SIG-M5 (cell line): Measurements from ENCODE around the gene KRT35.

Experiments
- DNase-seq: peaks from one replicate; lab custom pipeline; 2025; lab: John Stamatoyannopoulos, UW

Gene KRT35

GRCh38 chr17:41481036-41481435, at the start of gene KRT35:
TSS of gene KRT35 (minus strand) at chr17:41481151. CDS start at chr17:41481097, 54 bp downstream.
- no peak for DNase-seq

- DNase-seq: no peak
Observed at GRCh38 chr17:41530062-41531048, 49.4 kb upstream of the KRT35 start.

DNA sequence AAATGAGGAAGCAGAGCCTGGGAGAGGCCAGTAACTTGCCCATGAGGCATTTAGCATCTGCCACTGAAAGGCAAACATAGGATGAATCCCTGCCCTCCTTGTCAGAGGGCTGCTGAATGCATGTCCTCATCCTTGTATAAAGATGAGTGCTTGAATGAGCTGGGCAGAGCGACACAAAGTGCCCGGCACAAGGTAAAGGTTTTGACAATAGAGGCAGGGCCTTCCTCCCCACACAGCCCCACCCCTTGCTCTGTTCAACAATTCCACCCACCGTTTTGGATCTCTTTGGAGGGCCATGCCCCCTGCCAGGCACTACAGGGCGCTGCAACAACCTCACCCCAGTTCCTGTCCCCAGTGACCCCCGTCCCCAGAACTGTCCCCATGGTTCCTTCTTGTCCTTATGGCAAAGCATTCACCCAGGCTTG, 48.6 kb upstream of the KRT35 start:
- DNase-seq: no peak

GRCh38 chr17:41528959-41529353, 48.0 kb upstream of the KRT35 start:
- no peak for DNase-seq

DNA sequence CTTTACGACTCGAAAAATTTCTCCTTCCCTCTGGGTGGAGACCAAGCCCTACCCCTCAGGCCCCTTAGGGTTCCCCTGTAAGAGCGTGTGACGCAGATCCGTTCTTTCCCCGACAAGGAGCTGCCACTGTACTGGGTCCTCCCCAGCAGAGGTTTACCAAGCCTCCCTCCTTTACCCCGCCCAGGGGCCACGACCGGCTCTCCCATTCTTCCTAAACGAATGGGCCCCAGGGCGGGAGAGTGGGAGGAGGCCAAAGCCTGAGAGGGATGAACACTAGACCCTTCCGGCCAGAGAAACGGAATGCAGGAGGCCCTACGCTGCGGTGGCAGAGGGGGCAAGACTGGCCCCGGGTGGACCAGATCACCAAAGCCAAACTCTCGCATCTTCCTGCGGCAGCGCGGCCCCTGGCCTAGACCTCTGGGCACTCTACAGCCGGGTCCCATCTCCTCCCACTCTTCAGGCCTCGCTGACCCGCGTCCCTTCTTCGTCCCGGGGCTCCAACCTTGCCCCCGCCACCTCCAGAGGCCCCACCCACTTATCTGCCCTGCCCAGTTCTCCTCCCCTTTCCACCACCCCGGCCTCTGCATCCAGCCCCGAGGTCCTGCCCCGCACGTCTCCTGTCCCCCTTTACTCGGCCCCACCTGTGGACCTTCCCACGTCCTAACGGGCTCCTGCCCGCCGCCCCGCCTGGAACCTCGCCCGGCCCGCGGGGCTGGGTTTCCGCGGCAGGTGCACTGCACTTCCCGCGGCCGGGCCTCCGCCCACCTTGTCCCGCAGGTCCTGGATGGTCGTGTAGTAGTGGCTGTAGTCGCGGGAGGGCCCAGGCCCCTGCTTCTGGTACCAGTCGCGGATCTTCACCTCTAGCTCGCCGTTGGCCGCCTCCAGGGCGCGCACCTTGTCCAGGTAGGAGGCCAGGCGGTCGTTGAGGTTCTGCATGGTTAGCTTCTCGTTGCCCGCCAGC, 46.4 kb upstream of the KRT35 start:
- no peak for DNase-seq

DNA sequence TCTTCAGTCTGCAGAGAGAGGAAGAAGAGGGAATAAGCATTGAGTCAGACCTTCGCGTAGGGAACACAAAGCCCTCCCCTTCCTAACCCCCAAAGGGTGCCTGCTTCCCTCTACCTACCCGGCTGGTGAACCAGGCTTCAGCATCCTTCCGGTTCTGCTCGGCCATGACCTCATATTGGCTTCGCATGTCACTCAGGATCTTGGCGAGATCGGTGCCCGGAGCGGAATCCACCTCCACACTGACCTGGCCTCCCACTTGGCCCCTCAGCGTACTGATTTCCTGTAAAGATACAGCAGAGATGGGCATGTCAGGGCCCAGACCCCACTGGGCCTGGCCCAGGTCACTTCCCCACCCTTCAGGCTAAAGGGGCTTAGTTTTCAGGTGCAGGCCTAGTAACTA, 43.3 kb upstream of the KRT35 start:
- no peak for DNase-seq

DNA sequence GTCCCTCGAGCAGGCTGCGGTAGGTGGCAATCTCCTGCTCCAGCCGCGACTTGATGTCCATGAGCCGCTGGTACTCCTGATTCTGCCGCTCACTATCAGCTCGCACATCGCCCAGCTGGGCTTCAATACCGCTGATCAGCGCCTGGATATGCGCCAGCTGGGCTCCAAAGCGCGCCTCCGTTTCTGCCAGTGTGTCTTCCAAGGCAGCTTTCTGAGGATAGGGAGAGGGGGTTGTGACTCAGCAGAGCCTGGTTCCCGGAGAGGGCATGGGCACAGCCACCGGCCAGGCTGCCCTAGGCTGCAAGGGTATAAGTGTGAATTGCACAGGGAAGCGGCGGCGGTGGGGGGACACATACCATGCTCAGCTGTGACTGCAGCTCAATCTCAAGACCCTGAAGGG, 42.8 kb upstream of the KRT35 start:
- DNase-seq: no peak

DNA sequence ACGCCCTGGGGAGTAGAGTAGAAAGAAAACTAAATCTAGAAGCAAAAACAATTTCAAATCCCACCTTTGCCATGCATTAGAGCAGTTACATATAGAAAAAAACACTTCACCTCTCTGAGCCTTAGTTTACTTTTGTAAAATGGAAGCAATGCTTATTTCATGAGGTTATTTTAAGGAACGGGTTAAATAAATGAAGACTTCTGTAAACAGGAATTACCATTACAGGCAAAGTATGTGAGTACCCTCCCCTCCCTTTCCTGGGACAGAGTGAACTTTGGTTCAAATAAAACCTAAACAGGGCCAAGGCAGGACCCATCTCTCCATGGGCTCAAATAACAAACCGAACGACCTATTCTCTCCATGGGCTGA, 42.3 kb upstream of the KRT35 start:
- no peak for DNase-seq

GRCh38 chr17:41522301-41523224, 41.6 kb upstream of the KRT35 start:
- no peak for DNase-seq

GRCh38 chr17:41521574-41522261, 40.8 kb upstream of the KRT35 start:
- DNase-seq: no peak

DNA sequence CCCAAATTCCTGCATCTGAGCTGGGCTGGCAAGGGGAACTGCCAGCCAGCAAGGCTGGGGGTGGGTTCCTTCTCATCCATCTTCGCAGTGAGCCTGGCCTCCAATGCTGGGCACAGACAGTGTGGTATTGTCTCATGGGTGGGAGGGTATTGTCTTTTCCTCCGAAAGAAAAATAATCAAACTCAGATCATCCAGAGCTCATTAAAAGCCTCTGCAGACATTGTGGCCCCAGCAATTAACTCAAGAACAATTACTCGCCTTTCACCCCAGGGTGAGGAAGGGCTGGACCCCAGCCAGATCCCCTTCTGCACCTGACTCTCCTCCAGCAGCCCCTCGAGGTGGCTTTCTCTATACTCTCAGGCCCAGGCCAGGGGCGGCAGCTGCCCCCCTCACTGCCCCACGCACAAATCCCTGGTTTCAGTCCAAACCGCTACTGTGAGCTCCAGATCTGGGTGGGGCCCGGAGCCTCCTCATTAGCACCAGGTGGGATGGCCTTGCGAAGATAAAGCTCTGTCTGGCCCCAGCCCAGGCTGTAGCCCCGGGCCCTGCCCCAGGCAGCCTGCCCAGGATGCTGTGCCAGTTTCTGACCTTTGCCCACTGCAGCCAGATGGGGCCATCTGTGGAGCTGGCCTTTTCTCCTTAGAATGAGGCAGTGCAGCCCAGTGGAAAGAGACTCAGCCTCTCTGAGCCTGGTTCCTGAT, 40.0 kb upstream of the KRT35 start:
- DNase-seq: no peak

- DNase-seq: no peak
Observed at GRCh38 chr17:41519501-41520224, 38.7 kb upstream of the KRT35 start.

DNA sequence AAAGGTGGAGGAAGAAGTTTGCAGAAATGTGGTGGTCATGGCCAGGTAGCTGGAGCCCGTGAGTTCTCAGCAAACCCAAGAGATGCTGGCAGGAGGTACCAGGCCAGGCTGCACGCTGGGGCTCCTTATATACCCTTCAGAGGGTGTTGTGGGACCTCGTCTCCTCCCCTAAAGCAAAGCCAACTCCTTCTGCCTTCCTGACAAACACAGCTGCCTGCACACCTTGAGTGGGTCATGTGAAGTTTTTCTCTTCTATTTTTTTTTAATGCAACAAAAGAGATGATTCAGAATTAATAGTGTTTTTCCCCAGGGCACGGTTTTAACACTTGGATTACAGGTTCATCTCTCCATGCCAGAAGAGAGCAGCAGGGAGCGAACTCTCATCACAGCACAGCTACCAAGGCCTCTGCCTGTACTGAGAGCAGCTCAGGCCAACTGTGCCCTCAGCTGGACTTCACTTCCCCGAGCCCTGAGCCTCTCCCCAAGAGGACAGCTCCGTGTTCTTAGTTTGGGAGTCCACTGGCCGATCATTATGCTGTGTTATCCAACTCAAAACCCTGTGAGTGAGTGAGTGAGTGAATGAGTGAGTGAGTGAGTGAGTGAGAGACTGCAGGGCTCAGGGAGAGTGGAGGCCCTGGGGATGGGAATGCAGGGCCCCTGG, 38.0 kb upstream of the KRT35 start, which contains the start of gene KRT15:
TSS of gene KRT15 (minus strand) at position 102 of the 661 bp plus-strand sequence. CDS start at position 39, 63 bp downstream.
- no peak for DNase-seq

DNA sequence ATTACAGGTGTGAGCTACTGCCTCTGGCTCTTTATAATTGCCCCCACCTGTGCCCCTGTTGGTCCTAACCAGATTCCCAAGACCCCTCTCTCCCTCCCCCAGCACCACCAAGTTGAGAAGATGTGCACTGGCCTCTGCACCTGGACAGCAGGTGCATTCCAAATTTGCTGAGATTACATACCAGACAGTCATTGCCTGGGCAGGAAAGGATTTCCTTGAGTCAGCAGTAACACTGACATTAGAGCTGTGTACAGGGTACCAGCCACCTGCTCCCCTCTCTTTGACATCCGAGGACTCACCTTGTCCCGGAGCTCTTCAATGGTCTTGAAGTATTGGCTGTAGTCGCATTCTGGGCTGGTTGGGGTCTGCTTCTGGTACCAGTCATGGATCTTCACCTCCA, 37.1 kb upstream of the KRT35 start:
- no peak for DNase-seq

- no peak for DNase-seq
Observed at GRCh38 chr17:41516830-41517283, 35.9 kb upstream of the KRT35 start.

DNA sequence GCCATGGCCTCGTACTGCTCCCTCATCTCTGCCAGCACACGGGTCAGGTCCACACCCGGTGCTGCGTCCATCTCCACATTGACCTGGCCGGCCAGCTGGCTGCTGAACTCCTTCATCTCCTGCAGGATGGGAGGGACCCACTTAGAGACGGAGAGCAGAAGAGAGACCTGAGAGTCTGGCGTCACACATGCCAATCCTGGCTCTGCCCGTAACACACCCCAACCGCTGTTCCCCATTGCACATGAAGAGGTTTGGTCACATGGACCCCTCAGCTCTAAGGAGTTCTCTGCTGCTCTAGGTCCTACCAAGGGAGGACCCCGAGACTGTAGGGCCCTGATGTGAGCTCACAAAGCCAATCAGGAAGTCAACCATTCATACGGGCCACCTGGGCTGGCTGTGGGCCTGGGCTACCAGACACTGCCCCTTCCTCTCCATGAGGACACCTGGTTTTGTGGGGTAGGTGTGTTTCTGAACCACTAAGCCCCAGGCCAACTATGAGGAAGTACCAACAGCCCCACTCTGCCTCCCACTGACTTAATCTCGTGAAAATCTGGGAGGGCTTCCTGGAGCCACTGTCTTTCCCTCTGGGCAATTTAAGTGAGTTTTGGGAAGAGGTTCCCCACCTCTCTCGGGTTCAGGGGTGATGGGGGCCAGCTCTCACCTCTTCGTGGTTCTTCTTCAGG, 35.3 kb upstream of the KRT35 start:
- no peak for DNase-seq

GRCh38 chr17:41513168-41513547, 32.2 kb upstream of the KRT35 start:
- DNase-seq: no peak

- no peak for DNase-seq
Observed at GRCh38 chr17:41512546-41513167, 31.7 kb upstream of the KRT35 start.
